Fibroblast of pulmonary artery (primary cell): ENCODE measurements around the gene C16orf90.
"Not testable (repeated sequence)": the region's sequence is repeated elsewhere in the genome, so short reads cannot be mapped to it uniquely, and the experiment has no call there.

Source experiments
- DNase-seq: peaks from one replicate; pipeline ENCODE4 v3.0.0-alpha.2; 2010; ENCODE audit warnings: low read depth
- H3K4me3 ChIP-seq: replicated peaks from 2 replicates; pipeline ENCODE4 v1.5.1; 2011; ENCODE audit warnings: low read depth, mild to moderate bottlenecking, control low read depth, low read length, moderate library complexity
- CTCF ChIP-seq: IDR thresholded peaks from 2 replicates; pipeline ENCODE4 v1.5.1; 2011; ENCODE audit warnings: mild to moderate bottlenecking, control low read depth, low read length, inconsistent platforms; ENCODE audit errors: missing control alignments

C16orf90 gene

GRCh38 chr16:3503523-3503922 lies 8.2 kb upstream of the C16orf90 start:
- no peak for DNase-seq
- H3K4me3 ChIP-seq, result no peak overlapping the region
- TF ChIP-seq CTCF, result no peak

GRCh38 chr16:3501783-3502400 lies 6.6 kb upstream of the C16orf90 start:
- no peak for TF ChIP-seq CTCF
- peak overlapping the region; percentile 86 for H3K4me3 ChIP-seq
- DNase-seq, result no peak

GRCh38 chr16:3501412-3501761 lies 6.1 kb upstream of the C16orf90 start:
- H3K4me3 ChIP-seq, result peak overlapping the region; percentile 86
- not testable (repeated sequence) for DNase-seq

- DNase-seq, result no peak
- no peak for TF ChIP-seq CTCF
Measured at GRCh38 chr16:3498988-3499387, 3.7 kb upstream of the C16orf90 start.

GRCh38 chr16:3497771-3498170 lies 2.5 kb upstream of the C16orf90 start:
- H3K4me3 ChIP-seq, result no peak overlapping the region
- DNase-seq, result no peak
- TF ChIP-seq CTCF, result no peak

More at GRCh38 chr16:3498988-3499387, 3.7 kb upstream of the C16orf90 start:
- H3K4me3 ChIP-seq, result no peak overlapping the region

- no peak for TF ChIP-seq CTCF
- no peak for DNase-seq
- H3K4me3 ChIP-seq, result no peak overlapping the region
Measured at GRCh38 chr16:3496386-3496785, 1.1 kb upstream of the C16orf90 start.

GRCh38 chr16:3494386-3494973 lies 809 bp downstream of the C16orf90 start:
- TF ChIP-seq CTCF, result no peak
- H3K4me3 ChIP-seq, result no peak overlapping the region
- DNase-seq, result no peak
